HG03175 (cell line): ENCODE measurements around the gene APOBEC3A.
A peak's percentile ranks its signal among the peaks of the same experiment; 100 is the strongest.
"Not testable (repeated sequence)": the region's sequence is repeated elsewhere in the genome, so short reads cannot be mapped to it uniquely, and the experiment has no call there.

Source experiments
- ATAC-seq: cut with Tn5 transposase; IDR thresholded peaks from one replicate; pipeline ENCODE4 v1.9.1; 2021; ENCODE audit warnings: mild to moderate bottlenecking, moderate library complexity; ENCODE audit not compliant: unreplicated experiment

The APOBEC3A gene

GRCh38 chr22:38942702-38943101, 14.7 kb upstream of the APOBEC3A start:
- no peak for ATAC-seq

GRCh38 chr22:38943201-38943600, 14.2 kb upstream of the APOBEC3A start:
- ATAC-seq = no peak

- ATAC-seq = no peak
Measured at GRCh38 chr22:38943882-38944281, 13.5 kb upstream of the APOBEC3A start.

GRCh38 chr22:38944653-38945052, 12.8 kb upstream of the APOBEC3A start:
- ATAC-seq = no peak

- not testable (repeated sequence) for ATAC-seq
Measured at GRCh38 chr22:38945706-38946338, 11.6 kb upstream of the APOBEC3A start.

- no peak for ATAC-seq
Measured at GRCh38 chr22:38946771-38947170, 10.6 kb upstream of the APOBEC3A start.

- ATAC-seq = no peak
Measured at GRCh38 chr22:38947321-38948140, 9.9 kb upstream of the APOBEC3A start.

GRCh38 chr22:38948181-38948940, 9.0 kb upstream of the APOBEC3A start:
- ATAC-seq = no peak

- no peak for ATAC-seq
Measured at GRCh38 chr22:38949889-38950405, 7.5 kb upstream of the APOBEC3A start.

- ATAC-seq = no peak
Measured at GRCh38 chr22:38950527-38951295, 6.7 kb upstream of the APOBEC3A start.

GRCh38 chr22:38951734-38952133, 5.7 kb upstream of the APOBEC3A start:
- no peak for ATAC-seq

- no peak for ATAC-seq
Measured at GRCh38 chr22:38952281-38952993, 5.0 kb upstream of the APOBEC3A start.

GRCh38 chr22:38953091-38953490, 4.3 kb upstream of the APOBEC3A start:
- ATAC-seq = no peak

GRCh38 chr22:38953577-38954413, 3.6 kb upstream of the APOBEC3A start:
- peak; percentile 75 for ATAC-seq

- no peak for ATAC-seq
Measured at GRCh38 chr22:38954414-38955043, 2.9 kb upstream of the APOBEC3A start.

GRCh38 chr22:38955250-38955905, 2.0 kb upstream of the APOBEC3A start:
- no peak for ATAC-seq

- no peak for ATAC-seq
Measured at GRCh38 chr22:38955926-38956325, 1.5 kb upstream of the APOBEC3A start.

- no peak for ATAC-seq
Measured at GRCh38 chr22:38956551-38956950, 858 bp upstream of the APOBEC3A start.
